Type B pancreatic cell (in vitro differentiated cells): ENCODE measurements around the gene MPL. TPM values are rescaled to one million over a fixed set of nuclear protein-coding genes. Genes with fewer than 3 reads are reported as not detected.
A peak's percentile ranks its signal among the peaks of the same experiment; 100 is the strongest.

Experiments used
- DNase-seq: peaks from one replicate; pipeline ENCODE4 v3.0.0; 2021; ENCODE audit warnings: mixed read lengths; ENCODE audit not compliant: unreplicated experiment; ENCODE audit errors: extremely low spot score
- H3K27ac Mint-ChIP-seq: 2 replicates; pipeline ENCODE4 v1.8.0; 2021; ENCODE audit warnings: mild to moderate bottlenecking, mixed read lengths
- H3K27me3 Mint-ChIP-seq: 2 replicates; pipeline ENCODE4 v1.8.0; 2021; ENCODE audit warnings: mixed read lengths
- H3K36me3 Mint-ChIP-seq: 2 replicates; pipeline ENCODE4 v1.8.0; 2021; ENCODE audit warnings: mixed read lengths
- H3K4me1 Mint-ChIP-seq: one replicate; pipeline ENCODE4 v1.8.0; 2021; ENCODE audit warnings: mixed read lengths; ENCODE audit not compliant: unreplicated experiment
- H3K4me3 Mint-ChIP-seq: 2 replicates; pipeline ENCODE4 v1.8.0; 2021; ENCODE audit warnings: mild to moderate bottlenecking, mixed read lengths
- H3K9me3 Mint-ChIP-seq: 2 replicates; pipeline ENCODE4 v1.8.0; 2021; ENCODE audit warnings: mixed read lengths
- total RNA-seq: library from RNA; stranded (reverse); gene quantifications from 2 replicates; pipeline ENCODE4 v1.2.1, GENCODE V29; 2021; ENCODE audit warnings: low replicate concordance
- TF ChIP-seq, protein P1 (sequence below): fragments of 200-600 bp; sonication (generic); conservative IDR thresholded peaks from 2 replicates; pipeline ENCODE4 v1.5.0; 2021; ENCODE audit warnings: antibody characterized with exemption, mild to moderate bottlenecking

MPL gene
- total RNA-seq, 1 donor from 2014 or later: not detected

DNA sequence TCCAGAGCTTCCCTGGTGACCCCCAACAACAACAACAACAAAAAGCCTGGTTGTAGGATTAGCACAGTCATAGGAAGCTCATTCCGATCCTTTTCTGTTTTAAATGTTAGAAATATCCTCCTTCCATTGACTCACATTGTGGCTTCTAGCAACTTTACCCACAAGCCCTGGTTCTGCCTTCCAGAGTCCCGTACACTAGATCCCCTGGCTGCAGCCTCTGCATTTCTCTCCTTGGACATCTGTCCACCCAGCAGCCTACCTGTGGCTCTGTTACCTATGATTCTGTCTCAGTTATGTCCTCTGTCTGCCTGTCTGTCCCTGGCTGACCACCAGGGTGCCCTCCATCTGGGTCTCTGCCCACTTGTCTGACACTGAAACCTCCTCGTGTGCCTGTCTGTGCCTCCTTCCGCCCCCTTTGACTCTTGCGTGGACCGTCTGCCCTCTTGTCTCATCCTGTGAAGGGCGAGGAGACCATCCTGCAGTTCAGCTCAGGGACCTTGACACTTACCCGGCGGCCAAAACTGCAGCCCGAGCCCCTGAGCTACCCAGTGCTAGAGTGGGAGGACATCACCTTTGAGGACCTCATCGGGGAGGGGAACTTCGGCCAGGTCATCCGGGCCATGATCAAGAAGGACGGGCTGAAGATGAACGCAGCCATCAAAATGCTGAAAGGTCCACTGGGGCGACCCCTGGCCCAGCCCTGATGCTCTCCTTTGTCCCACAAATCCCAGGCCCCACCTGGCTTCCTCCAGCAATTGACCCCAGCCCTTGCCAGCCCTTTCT, 20.7 kb upstream of the MPL start:
- H3K4me3 Mint-ChIP-seq: no peak overlapping the region
- H3K27ac Mint-ChIP-seq: no peak overlapping the region
- no peak for DNase-seq
- no peaks in the 10 kb centered on the region for H3K27me3 Mint-ChIP-seq
- H3K9me3 Mint-ChIP-seq: no peaks in the 10 kb centered on the region
- TF ChIP-seq, protein P1, sequence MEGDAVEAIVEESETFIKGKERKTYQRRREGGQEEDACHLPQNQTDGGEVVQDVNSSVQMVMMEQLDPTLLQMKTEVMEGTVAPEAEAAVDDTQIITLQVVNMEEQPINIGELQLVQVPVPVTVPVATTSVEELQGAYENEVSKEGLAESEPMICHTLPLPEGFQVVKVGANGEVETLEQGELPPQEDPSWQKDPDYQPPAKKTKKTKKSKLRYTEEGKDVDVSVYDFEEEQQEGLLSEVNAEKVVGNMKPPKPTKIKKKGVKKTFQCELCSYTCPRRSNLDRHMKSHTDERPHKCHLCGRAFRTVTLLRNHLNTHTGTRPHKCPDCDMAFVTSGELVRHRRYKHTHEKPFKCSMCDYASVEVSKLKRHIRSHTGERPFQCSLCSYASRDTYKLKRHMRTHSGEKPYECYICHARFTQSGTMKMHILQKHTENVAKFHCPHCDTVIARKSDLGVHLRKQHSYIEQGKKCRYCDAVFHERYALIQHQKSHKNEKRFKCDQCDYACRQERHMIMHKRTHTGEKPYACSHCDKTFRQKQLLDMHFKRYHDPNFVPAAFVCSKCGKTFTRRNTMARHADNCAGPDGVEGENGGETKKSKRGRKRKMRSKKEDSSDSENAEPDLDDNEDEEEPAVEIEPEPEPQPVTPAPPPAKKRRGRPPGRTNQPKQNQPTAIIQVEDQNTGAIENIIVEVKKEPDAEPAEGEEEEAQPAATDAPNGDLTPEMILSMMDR: peak; percentile 49
- H3K36me3 Mint-ChIP-seq: no peaks in the 10 kb centered on the region
- H3K4me1 Mint-ChIP-seq: no peaks in the 10 kb centered on the region

DNA sequence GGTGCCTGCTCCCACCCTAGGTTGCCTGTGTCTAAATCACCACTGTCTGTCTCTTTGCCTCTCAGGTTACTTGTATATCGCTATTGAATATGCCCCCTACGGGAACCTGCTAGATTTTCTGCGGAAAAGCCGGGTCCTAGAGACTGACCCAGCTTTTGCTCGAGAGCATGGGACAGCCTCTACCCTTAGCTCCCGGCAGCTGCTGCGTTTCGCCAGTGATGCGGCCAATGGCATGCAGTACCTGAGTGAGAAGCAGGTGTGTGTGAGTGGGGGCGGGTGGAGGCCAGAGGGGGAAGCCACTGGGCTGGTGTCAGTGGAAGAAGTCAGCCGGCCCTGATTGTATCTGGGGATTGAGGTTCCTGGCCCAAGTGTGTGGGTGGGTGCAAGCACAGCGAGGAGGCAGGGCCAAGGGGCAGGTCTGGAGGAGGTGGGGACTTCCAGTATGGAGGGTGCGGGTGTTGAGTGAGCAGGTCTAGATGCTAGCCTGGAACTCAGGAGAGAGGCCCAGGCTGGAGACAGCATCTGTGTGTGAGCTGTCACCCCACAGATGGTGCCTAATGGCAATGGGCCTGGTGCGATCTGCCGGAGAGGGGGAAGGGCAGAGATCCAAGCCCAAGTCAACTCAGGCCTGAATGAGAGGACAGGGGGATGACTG, 19.7 kb upstream of the MPL start:
- Mint-ChIP-seq H3K4me3 (no peak overlapping the region), H3K27me3 (no peaks in the 10 kb centered on the region), H3K27ac (no peak overlapping the region), H3K9me3 (no peaks in the 10 kb centered on the region), H3K36me3 (no peaks in the 10 kb centered on the region), H3K4me1 (no peaks in the 10 kb centered on the region)
- no peak for DNase-seq
- TF ChIP-seq, protein P1: no peak

DNA sequence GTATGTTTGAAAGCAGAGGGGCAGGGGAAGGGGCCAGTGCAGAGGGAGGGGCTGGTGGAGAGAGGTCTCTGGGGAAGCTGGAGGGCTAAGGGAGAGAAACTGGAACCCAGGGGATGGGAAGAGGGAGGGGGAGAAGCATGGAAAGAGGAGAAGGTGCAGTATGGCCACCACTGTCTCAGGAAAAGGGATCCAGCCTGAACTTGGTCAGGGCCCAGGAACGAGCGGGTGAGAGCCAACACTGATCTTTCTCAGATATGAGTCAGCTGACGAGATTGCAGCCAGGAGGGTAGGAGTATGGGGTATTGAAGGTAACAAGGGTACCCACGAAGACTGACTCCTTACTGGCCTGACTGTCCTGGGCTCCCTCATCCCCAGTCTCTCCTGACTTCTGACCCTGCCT, 18.8 kb upstream of the MPL start:
- Mint-ChIP-seq H3K4me3 (no peak overlapping the region), H3K9me3 (no peaks in the 10 kb centered on the region), H3K27me3 (no peaks in the 10 kb centered on the region), H3K36me3 (no peaks in the 10 kb centered on the region), H3K4me1 (no peaks in the 10 kb centered on the region), H3K27ac (no peak overlapping the region)
- TF ChIP-seq, protein P1: no peak
- DNase-seq: no peak

DNA sequence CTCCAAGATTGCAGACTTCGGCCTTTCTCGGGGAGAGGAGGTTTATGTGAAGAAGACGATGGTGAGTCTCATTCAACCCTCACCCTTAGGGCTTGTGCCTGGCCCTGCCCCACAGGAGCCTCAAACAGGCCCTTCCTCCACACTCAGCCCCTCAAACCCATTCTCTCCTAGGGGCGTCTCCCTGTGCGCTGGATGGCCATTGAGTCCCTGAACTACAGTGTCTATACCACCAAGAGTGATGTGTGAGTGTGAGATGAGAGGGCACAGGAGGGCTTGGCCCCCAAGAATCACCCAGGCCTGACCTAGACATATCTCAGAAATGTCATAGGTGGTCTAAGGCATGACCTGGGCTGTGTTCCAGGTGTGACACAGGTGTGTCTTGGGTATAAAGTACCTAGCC, 18.3 kb upstream of the MPL start:
- TF ChIP-seq, protein P1: no peak
- H3K27ac Mint-ChIP-seq: no peak overlapping the region
- no peak for DNase-seq

DNA sequence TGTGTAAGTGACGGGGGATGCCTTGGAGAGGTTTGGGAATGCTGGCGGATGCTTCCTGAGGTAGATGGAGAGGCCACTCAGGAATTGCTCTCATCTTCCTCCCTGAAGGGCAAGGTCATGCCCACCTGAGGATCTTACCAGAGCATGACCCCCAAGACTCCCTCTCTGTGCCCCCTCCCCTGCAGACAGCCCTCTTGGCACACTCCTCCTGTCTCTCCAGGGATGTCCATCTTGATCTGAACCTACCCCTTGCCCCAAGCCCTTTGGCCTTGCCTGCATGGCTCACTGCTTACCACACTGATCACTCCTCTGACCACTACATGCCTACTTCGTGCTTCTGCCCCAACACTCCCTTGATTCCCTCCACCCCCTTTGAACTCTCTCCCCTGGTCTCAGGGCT, 17.9 kb upstream of the MPL start:
- Mint-ChIP-seq H3K27me3 (no peaks in the 10 kb centered on the region), H3K27ac (no peak overlapping the region), H3K4me1 (no peaks in the 10 kb centered on the region), H3K9me3 (no peaks in the 10 kb centered on the region), H3K36me3 (no peaks in the 10 kb centered on the region), H3K4me3 (no peak overlapping the region)
- DNase-seq: no peak
- TF ChIP-seq, protein P1: no peak

More for the DNA sequence above, 18.3 kb upstream of the MPL start:
- Mint-ChIP-seq H3K9me3 (no peaks in the 10 kb centered on the region), H3K36me3 (no peaks in the 10 kb centered on the region), H3K4me3 (no peak overlapping the region), H3K4me1 (no peaks in the 10 kb centered on the region), H3K27me3 (no peaks in the 10 kb centered on the region)
